ENCODE data around the gene DCAF15.

DCAF15 gene

GRCh38 chr19:13952154-13952930, at the start of gene DCAF15:
Gene DCAF15, plus strand, starts transcription at chr19:13952509. Its CDS starts 4 bp downstream, at chr19:13952513.
- Histone ChIP-seq H3K36me3 (ENCODE audit: control insufficient read depth in 1 of 2, insufficient read depth in 2 of 2, low read length in 2 of 2) (peaks cover 11 to 29% of the 10 kb centered on the region in 2 donors), H3K9me3 (ENCODE audit: control insufficient read depth in 1 of 2, low read length in 2 of 2) (no peaks in the 10 kb centered on the region), H3K4me1 (ENCODE audit: control insufficient read depth in 1 of 2, insufficient read depth in 2 of 2, low read length in 2 of 2) (peaks cover 7 to 15% of the 10 kb centered on the region in 2 donors), H3K4me3 (ENCODE audit: low read depth in 1 of 2, low read length in 2 of 2) (peak within 1 kb of the TSS; percentile 75 to 76), H3K27me3 (ENCODE audit: low read depth, low read length) (no peaks in the 10 kb centered on the region), H3K27ac (ENCODE audit: low read length) (peak within 1 kb of the TSS; percentile 45)

GRCh38 chr19:13902993-13903555, 49.2 kb upstream of the DCAF15 start:
- H3K4me1 ChIP-seq (ENCODE audit: control insufficient read depth in 1 of 2, insufficient read depth in 2 of 2, low read length in 2 of 2), result peaks cover 8 to 13% of the 10 kb centered on the region in 2 donors
- no peak overlapping the region for H3K27ac ChIP-seq (ENCODE audit: low read length)

GRCh38 chr19:13905634-13906520, 46.4 kb upstream of the DCAF15 start, which contains the start of the genes BRME1 and CC2D1A:
Gene BRME1, minus strand, starts transcription at chr19:13906117. Its CDS starts 1,225 bp downstream, at chr19:13904892.
Gene CC2D1A, plus strand, starts transcription at chr19:13906201. Its CDS starts 241 bp downstream, at chr19:13906442.
- Histone ChIP-seq H3K4me1 (ENCODE audit: control insufficient read depth in 1 of 2, insufficient read depth in 2 of 2, low read length in 2 of 2) (peaks cover 8 to 13% of the 10 kb centered on the region in 2 donors), H3K36me3 (ENCODE audit: control insufficient read depth in 1 of 2, insufficient read depth in 2 of 2, low read length in 2 of 2) (peaks cover 0 to 11% of the 10 kb centered on the region in 2 donors), H3K27ac (ENCODE audit: low read length) (peak within 1 kb of the TSS; percentile 58), H3K27me3 (ENCODE audit: low read depth, low read length) (no peaks in the 10 kb centered on the region), H3K9me3 (ENCODE audit: control insufficient read depth in 1 of 2, low read length in 2 of 2) (no peaks in the 10 kb centered on the region), H3K4me3 (ENCODE audit: low read depth in 1 of 2, low read length in 2 of 2) (peak within 1 kb of the TSS; percentile 75 to 85)

More at GRCh38 chr19:13902993-13903555, 49.2 kb upstream of the DCAF15 start:
- Histone ChIP-seq H3K27me3 (ENCODE audit: low read depth, low read length) (no peaks in the 10 kb centered on the region), H3K4me3 (ENCODE audit: low read depth in 1 of 2, low read length in 2 of 2) (no peak overlapping the region), H3K36me3 (ENCODE audit: control insufficient read depth in 1 of 2, insufficient read depth in 2 of 2, low read length in 2 of 2) (no peaks in the 10 kb centered on the region), H3K9me3 (ENCODE audit: control insufficient read depth in 1 of 2, low read length in 2 of 2) (no peaks in the 10 kb centered on the region)

- H3K27ac ChIP-seq (ENCODE audit: low read length), result peak overlapping the region; percentile 58
- no peaks in the 10 kb centered on the region for H3K9me3 ChIP-seq (ENCODE audit: control insufficient read depth in 1 of 2, low read length in 2 of 2)
- peak overlapping the region; percentile 75 to 85 for H3K4me3 ChIP-seq (ENCODE audit: low read depth in 1 of 2, low read length in 2 of 2)
- H3K27me3 ChIP-seq (ENCODE audit: low read depth, low read length), result no peaks in the 10 kb centered on the region
- peaks cover 0 to 16% of the 10 kb centered on the region in 2 donors for H3K36me3 ChIP-seq (ENCODE audit: control insufficient read depth in 1 of 2, insufficient read depth in 2 of 2, low read length in 2 of 2)
- peaks cover 8 to 13% of the 10 kb centered on the region in 2 donors for H3K4me1 ChIP-seq (ENCODE audit: control insufficient read depth in 1 of 2, insufficient read depth in 2 of 2, low read length in 2 of 2)
Observed at GRCh38 chr19:13906521-13906904, 45.8 kb upstream of the DCAF15 start.

GRCh38 chr19:13906910-13907309, 45.4 kb upstream of the DCAF15 start:
- Histone ChIP-seq H3K36me3 (ENCODE audit: control insufficient read depth in 1 of 2, insufficient read depth in 2 of 2, low read length in 2 of 2) (peaks cover 0 to 16% of the 10 kb centered on the region in 2 donors), H3K4me1 (ENCODE audit: control insufficient read depth in 1 of 2, insufficient read depth in 2 of 2, low read length in 2 of 2) (peaks cover 8 to 13% of the 10 kb centered on the region in 2 donors), H3K4me3 (ENCODE audit: low read depth in 1 of 2, low read length in 2 of 2) (peak overlapping the region; percentile 75 to 85), H3K9me3 (ENCODE audit: control insufficient read depth in 1 of 2, low read length in 2 of 2) (no peaks in the 10 kb centered on the region), H3K27me3 (ENCODE audit: low read depth, low read length) (no peaks in the 10 kb centered on the region), H3K27ac (ENCODE audit: low read length) (peak overlapping the region; percentile 58)

GRCh38 chr19:13908674-13909073, 43.6 kb upstream of the DCAF15 start:
- Histone ChIP-seq H3K36me3 (ENCODE audit: control insufficient read depth in 1 of 2, insufficient read depth in 2 of 2, low read length in 2 of 2) (peaks cover 4 to 33% of the 10 kb centered on the region in 2 donors), H3K27ac (ENCODE audit: low read length) (no peak overlapping the region), H3K4me1 (ENCODE audit: control insufficient read depth in 1 of 2, insufficient read depth in 2 of 2, low read length in 2 of 2) (peaks cover 8 to 13% of the 10 kb centered on the region in 2 donors), H3K27me3 (ENCODE audit: low read depth, low read length) (no peaks in the 10 kb centered on the region), H3K4me3 (ENCODE audit: low read depth in 1 of 2, low read length in 2 of 2) (no peak overlapping the region), H3K9me3 (ENCODE audit: control insufficient read depth in 1 of 2, low read length in 2 of 2) (no peaks in the 10 kb centered on the region)

- H3K27ac ChIP-seq (ENCODE audit: low read length), result no peak overlapping the region
- H3K36me3 ChIP-seq (ENCODE audit: control insufficient read depth in 1 of 2, insufficient read depth in 2 of 2, low read length in 2 of 2), result peaks cover 4 to 34% of the 10 kb centered on the region in 2 donors
Observed at GRCh38 chr19:13909430-13909829, 42.9 kb upstream of the DCAF15 start.

GRCh38 chr19:13913352-13913751, 39.0 kb upstream of the DCAF15 start:
- no peak overlapping the region for H3K4me3 ChIP-seq (ENCODE audit: low read depth in 1 of 2, low read length in 2 of 2)
- H3K36me3 ChIP-seq (ENCODE audit: control insufficient read depth in 1 of 2, insufficient read depth in 2 of 2, low read length in 2 of 2), result peaks cover 8 to 50% of the 10 kb centered on the region in 2 donors
- no peak overlapping the region for H3K27ac ChIP-seq (ENCODE audit: low read length)
- H3K27me3 ChIP-seq (ENCODE audit: low read depth, low read length), result no peaks in the 10 kb centered on the region
- H3K4me1 ChIP-seq (ENCODE audit: control insufficient read depth in 1 of 2, insufficient read depth in 2 of 2, low read length in 2 of 2), result no peaks in the 10 kb centered on the region
- no peaks in the 10 kb centered on the region for H3K9me3 ChIP-seq (ENCODE audit: control insufficient read depth in 1 of 2, low read length in 2 of 2)

More at GRCh38 chr19:13909430-13909829, 42.9 kb upstream of the DCAF15 start:
- Histone ChIP-seq H3K27me3 (ENCODE audit: low read depth, low read length) (no peaks in the 10 kb centered on the region), H3K4me3 (ENCODE audit: low read depth in 1 of 2, low read length in 2 of 2) (no peak overlapping the region), H3K9me3 (ENCODE audit: control insufficient read depth in 1 of 2, low read length in 2 of 2) (no peaks in the 10 kb centered on the region), H3K4me1 (ENCODE audit: control insufficient read depth in 1 of 2, insufficient read depth in 2 of 2, low read length in 2 of 2) (peaks cover 8 to 13% of the 10 kb centered on the region in 2 donors)

GRCh38 chr19:13914777-13915176, 37.5 kb upstream of the DCAF15 start:
- no peaks in the 10 kb centered on the region for H3K4me1 ChIP-seq (ENCODE audit: control insufficient read depth in 1 of 2, insufficient read depth in 2 of 2, low read length in 2 of 2)
- no peak overlapping the region for H3K4me3 ChIP-seq (ENCODE audit: low read depth in 1 of 2, low read length in 2 of 2)
- no peak overlapping the region for H3K27ac ChIP-seq (ENCODE audit: low read length)
- peaks cover 8 to 56% of the 10 kb centered on the region in 2 donors for H3K36me3 ChIP-seq (ENCODE audit: control insufficient read depth in 1 of 2, insufficient read depth in 2 of 2, low read length in 2 of 2)
- H3K9me3 ChIP-seq (ENCODE audit: control insufficient read depth in 1 of 2, low read length in 2 of 2), result no peaks in the 10 kb centered on the region
- no peaks in the 10 kb centered on the region for H3K27me3 ChIP-seq (ENCODE audit: low read depth, low read length)

- Histone ChIP-seq H3K27me3 (ENCODE audit: low read depth, low read length) (no peaks in the 10 kb centered on the region), H3K4me3 (ENCODE audit: low read depth in 1 of 2, low read length in 2 of 2) (no peak overlapping the region), H3K9me3 (ENCODE audit: control insufficient read depth in 1 of 2, low read length in 2 of 2) (peaks cover 0 to 4% of the 10 kb centered on the region in 2 donors), H3K4me1 (ENCODE audit: control insufficient read depth in 1 of 2, insufficient read depth in 2 of 2, low read length in 2 of 2) (no peaks in the 10 kb centered on the region), H3K27ac (ENCODE audit: low read length) (no peak overlapping the region), H3K36me3 (ENCODE audit: control insufficient read depth in 1 of 2, insufficient read depth in 2 of 2, low read length in 2 of 2) (peaks cover 16 to 59% of the 10 kb centered on the region in 2 donors)
Observed at GRCh38 chr19:13917888-13918406, 34.4 kb upstream of the DCAF15 start.
